MM.1S (cell line): ENCODE measurements around the gene PLXDC2.

Experiments
- DNase-seq: peaks from one replicate; pipeline ENCODE4 v3.0.0-alpha.2; 2015
- H2AFZ ChIP-seq: fragments of 300-600 bp; sonication (generic); 2 replicates; pipeline ENCODE4 v1.6.0; 2016; ENCODE audit warnings: antibody characterized with exemption, low read length
- H3F3A ChIP-seq: fragments of 300-600 bp; sonication (generic); 2 replicates; pipeline ENCODE4 v1.6.1; 2016; ENCODE audit warnings: mild to moderate bottlenecking, antibody characterized with exemption, low read length, moderate library complexity, mixed read lengths; ENCODE audit not compliant: insufficient read depth
- H3K27ac ChIP-seq: fragments of 300-600 bp; sonication (generic); 2 replicates; pipeline ENCODE4 v1.5.1; 2016; ENCODE audit warnings: mild to moderate bottlenecking, low read length
- H3K27me3 ChIP-seq: fragments of 300-600 bp; sonication (generic); replicated peaks from 2 replicates; pipeline ENCODE4 v1.6.0; 2016; ENCODE audit warnings: low read length; ENCODE audit not compliant: insufficient read depth
- H3K36me3 ChIP-seq: fragments of 300-600 bp; sonication (generic); replicated peaks from 2 replicates; pipeline ENCODE4 v1.6.1; 2016; ENCODE audit warnings: mild to moderate bottlenecking, low read length, mixed read lengths; ENCODE audit not compliant: insufficient read depth
- H3K4me1 ChIP-seq: fragments of 300-600 bp; sonication (generic); 2 replicates; pipeline ENCODE4 v1.6.1; 2016; ENCODE audit warnings: low read length, mixed read lengths
- H3K4me2 ChIP-seq: fragments of 300-600 bp; sonication (generic); 2 replicates; pipeline ENCODE4 v1.6.0; 2016; ENCODE audit warnings: low read depth, low read length
- H3K4me3 ChIP-seq: fragments of 300-600 bp; sonication (generic); 2 replicates; pipeline ENCODE4 v1.5.1; 2016; ENCODE audit warnings: low read length, mixed read lengths
- H3K79me2 ChIP-seq: fragments of 300-600 bp; sonication (generic); 2 replicates; pipeline ENCODE4 v1.6.1; 2016; ENCODE audit warnings: mixed run types, low read length, mixed read lengths
- H3K9ac ChIP-seq: fragments of 300-600 bp; sonication (generic); 2 replicates; pipeline ENCODE4 v1.6.1; 2016; ENCODE audit warnings: low read length, mixed read lengths
- H3K9me2 ChIP-seq: fragments of 300-600 bp; sonication (generic); replicated peaks from 2 replicates; pipeline ENCODE4 v1.6.1; 2016; ENCODE audit warnings: mild to moderate bottlenecking, low read length, mixed read lengths; ENCODE audit not compliant: insufficient read depth
- H3K9me3 ChIP-seq: fragments of 300-600 bp; sonication (generic); replicated peaks from 2 replicates; pipeline ENCODE4 v1.6.1; 2016; ENCODE audit warnings: mild to moderate bottlenecking, low read length, mixed read lengths; ENCODE audit not compliant: insufficient read depth
- H4K20me1 ChIP-seq: fragments of 300-600 bp; sonication (generic); 2 replicates; pipeline ENCODE4 v1.6.1; 2016; ENCODE audit warnings: mild to moderate bottlenecking, low read length, moderate library complexity, mixed read lengths; ENCODE audit not compliant: insufficient read depth
- EZH2 ChIP-seq: fragments of 300-600 bp; sonication (generic); optimal IDR thresholded peaks from 2 replicates; pipeline ENCODE3; 2017; ENCODE audit warnings: low read depth, mild to moderate bottlenecking, antibody characterized with exemption, low read length, mixed read lengths
- EZH2phosphoT487 ChIP-seq: fragments of 300-600 bp; sonication (generic); IDR thresholded peaks from 2 replicates; pipeline ENCODE4 v1.6.1; 2018; ENCODE audit warnings: antibody characterized with exemption, low read length
- TF ChIP-seq, protein P1 (sequence below): fragments of 300-600 bp; sonication (generic); IDR thresholded peaks from 2 replicates; pipeline ENCODE4 v1.5.1; 2016; ENCODE audit warnings: antibody characterized with exemption, low read length, mixed read lengths

The PLXDC2 gene

DNA sequence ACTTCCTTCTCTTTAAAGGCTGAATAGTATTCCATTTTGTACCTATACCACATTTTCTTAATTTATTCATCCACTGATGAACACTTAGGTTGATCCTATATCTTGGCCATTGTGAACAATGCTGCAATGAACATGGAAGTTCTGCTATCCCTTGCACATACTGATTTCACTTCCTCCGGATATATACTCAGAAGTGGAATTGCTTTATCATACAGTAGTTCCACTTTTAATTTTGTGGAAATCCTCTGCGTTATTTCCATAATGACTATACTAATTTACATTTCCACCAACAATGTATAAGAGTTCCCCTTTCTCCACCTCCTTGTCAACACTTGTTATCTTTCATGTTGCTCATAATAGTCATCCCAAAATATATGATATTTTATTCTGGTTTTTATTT is 312.6 kb downstream of the PLXDC2 start:
- no peak overlapping the region for H3K4me3 ChIP-seq
- H3K4me2 ChIP-seq, result no peak overlapping the region
- no peaks in the 10 kb centered on the region for H3K9me2 ChIP-seq
- H3K9me3 ChIP-seq, result no peaks in the 10 kb centered on the region
- no peaks in the 10 kb centered on the region for H3K27me3 ChIP-seq
- H3K27ac ChIP-seq, result no peak overlapping the region
- H3F3A ChIP-seq, result no peaks in the 10 kb centered on the region
- no peaks in the 10 kb centered on the region for H3K36me3 ChIP-seq
- DNase-seq, result no peak
- no peaks in the 10 kb centered on the region for H4K20me1 ChIP-seq
- H3K79me2 ChIP-seq, result no peaks in the 10 kb centered on the region
- no peak overlapping the region for H3K9ac ChIP-seq
- H2AFZ ChIP-seq, result no peak overlapping the region
- TF ChIP-seq EZH2phosphoT487, result no peak
- TF ChIP-seq, protein P1, sequence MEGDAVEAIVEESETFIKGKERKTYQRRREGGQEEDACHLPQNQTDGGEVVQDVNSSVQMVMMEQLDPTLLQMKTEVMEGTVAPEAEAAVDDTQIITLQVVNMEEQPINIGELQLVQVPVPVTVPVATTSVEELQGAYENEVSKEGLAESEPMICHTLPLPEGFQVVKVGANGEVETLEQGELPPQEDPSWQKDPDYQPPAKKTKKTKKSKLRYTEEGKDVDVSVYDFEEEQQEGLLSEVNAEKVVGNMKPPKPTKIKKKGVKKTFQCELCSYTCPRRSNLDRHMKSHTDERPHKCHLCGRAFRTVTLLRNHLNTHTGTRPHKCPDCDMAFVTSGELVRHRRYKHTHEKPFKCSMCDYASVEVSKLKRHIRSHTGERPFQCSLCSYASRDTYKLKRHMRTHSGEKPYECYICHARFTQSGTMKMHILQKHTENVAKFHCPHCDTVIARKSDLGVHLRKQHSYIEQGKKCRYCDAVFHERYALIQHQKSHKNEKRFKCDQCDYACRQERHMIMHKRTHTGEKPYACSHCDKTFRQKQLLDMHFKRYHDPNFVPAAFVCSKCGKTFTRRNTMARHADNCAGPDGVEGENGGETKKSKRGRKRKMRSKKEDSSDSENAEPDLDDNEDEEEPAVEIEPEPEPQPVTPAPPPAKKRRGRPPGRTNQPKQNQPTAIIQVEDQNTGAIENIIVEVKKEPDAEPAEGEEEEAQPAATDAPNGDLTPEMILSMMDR, result no peak
- TF ChIP-seq EZH2, result no peak
- no peaks in the 10 kb centered on the region for H3K4me1 ChIP-seq

DNA sequence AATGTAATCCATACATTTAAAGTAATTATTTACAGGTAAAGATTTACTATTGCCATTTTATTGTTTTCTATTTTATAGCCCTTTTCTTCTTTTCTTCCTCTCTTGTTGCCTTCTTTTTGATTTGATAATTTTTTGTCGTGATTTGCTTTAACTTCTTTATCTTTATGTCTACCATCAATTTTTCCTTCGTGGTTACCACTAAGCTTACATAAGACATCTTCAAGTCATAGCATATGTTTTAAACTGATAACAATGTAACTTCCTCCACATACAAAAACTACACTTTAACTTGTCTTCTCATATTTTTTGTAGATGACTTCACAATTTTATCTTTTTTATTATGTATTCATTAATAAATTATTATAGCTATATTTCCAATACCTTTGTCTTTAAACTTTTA is 316.6 kb downstream of the PLXDC2 start:
- no peak overlapping the region for H3K9ac ChIP-seq
- H3K79me2 ChIP-seq, result no peaks in the 10 kb centered on the region
- no peaks in the 10 kb centered on the region for H4K20me1 ChIP-seq
- no peak for TF ChIP-seq EZH2phosphoT487
- no peak for TF ChIP-seq EZH2
- TF ChIP-seq, protein P1, result no peak
- no peaks in the 10 kb centered on the region for H3K9me3 ChIP-seq
- H3K9me2 ChIP-seq, result no peaks in the 10 kb centered on the region
- no peak overlapping the region for H2AFZ ChIP-seq
- H3K4me3 ChIP-seq, result no peak overlapping the region
- H3K36me3 ChIP-seq, result no peaks in the 10 kb centered on the region
- H3K27ac ChIP-seq, result no peak overlapping the region
- DNase-seq, result no peak
- no peaks in the 10 kb centered on the region for H3K4me1 ChIP-seq
- H3K27me3 ChIP-seq, result no peaks in the 10 kb centered on the region
- H3F3A ChIP-seq, result no peaks in the 10 kb centered on the region
- H3K4me2 ChIP-seq, result no peak overlapping the region

DNA sequence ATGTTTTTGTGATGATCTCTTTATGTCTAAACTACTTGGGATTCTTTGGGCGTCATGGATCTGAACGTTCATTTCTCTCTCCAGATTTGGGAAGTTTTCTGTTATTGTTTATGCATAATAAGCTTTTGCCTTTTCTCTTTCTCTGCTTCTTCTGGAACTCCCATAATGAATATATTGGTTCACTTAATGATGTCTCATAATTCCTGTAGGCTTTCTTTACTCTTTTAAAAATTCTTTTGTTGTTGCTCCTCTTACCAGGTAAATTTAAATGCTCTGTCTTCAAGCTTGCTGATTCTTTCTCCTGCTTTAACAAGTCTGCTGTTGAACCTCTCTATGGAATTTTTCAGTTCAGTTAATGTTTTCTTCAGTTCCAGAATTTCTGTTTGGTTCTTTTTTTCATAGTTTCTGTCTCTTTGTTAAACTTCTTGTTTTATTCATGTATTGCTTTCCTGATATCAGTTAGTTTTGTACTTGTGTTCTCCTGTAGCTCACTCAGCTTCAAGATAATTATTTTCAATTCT is 317.5 kb downstream of the PLXDC2 start:
- no peak for TF ChIP-seq EZH2
- TF ChIP-seq, protein P1, result no peak
- TF ChIP-seq EZH2phosphoT487, result no peak
- Histone ChIP-seq H3F3A (no peaks in the 10 kb centered on the region), H3K27ac (no peak overlapping the region), H3K27me3 (no peaks in the 10 kb centered on the region), H3K36me3 (no peaks in the 10 kb centered on the region), H3K4me1 (no peaks in the 10 kb centered on the region), H4K20me1 (no peaks in the 10 kb centered on the region), H3K9me2 (no peaks in the 10 kb centered on the region), H3K9me3 (no peaks in the 10 kb centered on the region), H3K9ac (no peak overlapping the region), H3K79me2 (no peaks in the 10 kb centered on the region), H3K4me2 (no peak overlapping the region), H2AFZ (no peak overlapping the region), H3K4me3 (no peak overlapping the region)
- no peak for DNase-seq
